Measurements from ENCODE around the gene RGS9BP.
"Not testable (repeated sequence)": the region's sequence is repeated elsewhere in the genome, so short reads cannot be mapped to it uniquely, and the experiment has no call there.

The RGS9BP gene, protein sequence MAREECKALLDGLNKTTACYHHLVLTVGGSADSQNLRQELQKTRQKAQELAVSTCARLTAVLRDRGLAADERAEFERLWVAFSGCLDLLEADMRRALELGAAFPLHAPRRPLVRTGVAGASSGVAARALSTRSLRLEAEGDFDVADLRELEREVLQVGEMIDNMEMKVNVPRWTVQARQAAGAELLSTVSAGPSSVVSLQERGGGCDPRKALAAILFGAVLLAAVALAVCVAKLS

DNA sequence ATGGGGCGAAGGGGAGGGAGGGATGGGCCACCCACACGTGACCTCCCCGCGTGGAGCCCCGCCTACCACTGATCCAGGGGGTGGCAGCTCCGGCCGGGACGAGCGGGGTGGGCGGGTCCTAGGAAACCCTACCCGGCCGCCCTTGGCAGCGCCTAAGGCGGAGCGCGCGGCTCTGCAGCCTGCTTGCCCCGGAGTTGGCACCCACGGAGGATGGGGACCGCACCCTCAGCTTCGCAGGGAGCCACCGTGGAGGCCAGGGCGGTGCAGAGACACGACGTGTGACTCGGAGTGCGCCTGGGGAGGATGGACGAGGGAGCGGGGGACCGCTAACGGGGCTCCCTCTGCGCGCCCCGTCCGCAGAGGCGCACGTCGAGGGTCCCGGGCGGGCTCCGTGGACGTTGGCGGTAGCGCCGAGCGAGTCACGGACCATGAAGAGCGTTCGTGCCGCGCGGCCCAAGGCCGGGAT is at the start of gene RGS9BP:
RGS9BP (plus strand) TSS at position 129 of the 466 bp plus-strand sequence. CDS start 416 bp downstream, outside the sequence.
- FAIRE-seq: no peak

DNA sequence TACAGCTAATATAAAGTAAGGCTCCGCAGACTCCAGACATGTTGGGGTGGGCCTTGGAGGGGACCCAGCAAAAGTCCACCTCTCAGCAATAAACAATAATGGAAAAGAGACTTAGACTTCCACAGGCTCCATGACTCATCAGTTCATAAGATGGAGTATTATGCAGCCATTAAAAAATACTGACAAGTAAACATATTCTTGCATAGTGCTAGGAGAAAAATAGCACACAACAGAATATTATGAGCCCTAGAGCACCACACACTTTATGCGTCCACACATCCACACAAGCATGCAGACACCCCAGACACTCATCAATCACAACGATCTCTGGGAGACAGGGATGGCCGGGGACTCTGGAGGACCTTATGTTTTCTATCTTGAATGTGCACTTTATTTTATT is 48.7 kb upstream of the RGS9BP start:
- FAIRE-seq: no peak

DNA sequence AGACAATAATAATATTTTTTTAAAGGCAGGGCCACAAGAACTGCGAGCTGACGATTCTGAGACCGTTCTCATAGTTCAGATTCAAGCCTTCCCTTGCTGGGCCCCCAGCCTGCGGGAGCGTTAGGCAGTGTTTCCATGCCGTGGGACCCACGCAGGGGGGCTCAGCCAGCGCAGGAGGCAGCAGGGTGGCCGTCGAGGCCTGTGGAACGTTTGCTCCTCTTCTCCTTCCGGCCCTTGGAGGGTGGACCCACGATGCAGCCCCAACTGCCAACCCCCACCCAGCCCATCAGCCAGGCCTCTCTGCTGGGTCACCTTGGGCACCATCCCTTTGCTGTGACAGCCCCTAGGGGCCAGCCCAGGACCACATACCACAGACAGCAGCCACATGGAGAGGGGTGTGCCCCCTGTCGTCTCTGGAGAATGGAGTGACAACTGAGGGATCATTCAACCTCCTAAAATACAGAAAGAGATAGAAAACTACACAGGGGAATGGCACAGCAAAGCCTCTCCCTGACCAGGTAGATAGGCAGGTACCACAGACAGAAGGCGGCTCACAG is 47.9 kb upstream of the RGS9BP start:
- no peak for FAIRE-seq

DNA sequence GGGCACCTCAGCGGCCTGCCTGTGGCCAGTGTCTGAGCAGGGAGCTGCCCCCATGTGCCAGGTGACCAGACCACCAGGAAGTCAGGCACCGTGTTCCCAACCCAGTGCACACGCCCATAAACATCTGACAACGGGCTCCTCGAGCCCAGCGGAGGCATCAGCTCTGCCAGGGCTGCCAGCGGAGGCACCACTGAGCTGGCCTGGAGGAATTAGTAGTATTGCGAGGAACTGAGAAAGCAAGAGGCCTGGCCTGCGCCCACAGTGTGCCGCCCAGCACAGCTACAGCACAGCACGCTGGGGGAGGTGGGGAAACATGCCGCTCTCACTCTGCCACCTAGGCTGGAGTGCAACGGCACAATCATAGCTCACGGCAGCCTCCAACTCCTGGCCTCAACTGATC is 45.3 kb upstream of the RGS9BP start:
- FAIRE-seq: no peak

DNA sequence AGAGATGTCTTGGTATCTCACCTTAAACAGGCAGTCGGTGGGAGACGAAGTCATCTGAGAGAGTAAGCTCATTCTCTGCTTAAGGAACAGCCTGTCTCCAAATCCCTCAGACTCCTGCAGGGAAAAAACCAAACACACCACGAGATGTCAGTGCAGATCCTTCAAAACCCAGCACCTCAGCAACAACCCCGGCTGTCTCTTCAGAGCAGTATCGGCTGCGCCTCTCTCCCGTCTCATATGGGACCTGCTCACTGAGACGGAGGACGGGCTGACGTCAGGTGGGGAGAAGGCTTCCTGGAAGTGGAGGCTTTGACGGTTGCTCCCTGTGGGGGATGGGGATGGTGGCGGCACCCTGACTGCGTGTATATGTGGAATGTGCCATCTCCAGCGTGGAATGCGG is 44.3 kb upstream of the RGS9BP start:
- no peak for FAIRE-seq

DNA sequence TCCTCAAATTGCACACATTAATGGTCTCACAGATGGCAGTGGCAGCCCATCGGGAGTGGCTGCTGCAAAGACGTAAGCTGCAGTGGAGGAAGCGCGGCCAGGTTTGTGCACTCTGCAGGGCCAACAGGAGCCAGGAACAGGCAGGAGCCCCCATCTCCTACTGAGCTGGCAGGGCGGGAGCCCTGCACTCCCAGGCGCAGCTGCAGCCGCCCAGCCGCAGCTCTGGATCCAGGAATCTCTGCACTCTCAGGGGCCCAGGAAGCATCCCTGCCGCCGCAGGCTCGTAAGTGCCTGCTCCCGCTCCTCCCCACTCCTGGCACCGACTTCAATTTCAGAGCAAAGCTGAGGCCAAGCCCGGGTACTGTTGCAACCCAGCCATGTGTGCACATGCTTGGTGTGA is 38.2 kb upstream of the RGS9BP start:
- no peak for FAIRE-seq

DNA sequence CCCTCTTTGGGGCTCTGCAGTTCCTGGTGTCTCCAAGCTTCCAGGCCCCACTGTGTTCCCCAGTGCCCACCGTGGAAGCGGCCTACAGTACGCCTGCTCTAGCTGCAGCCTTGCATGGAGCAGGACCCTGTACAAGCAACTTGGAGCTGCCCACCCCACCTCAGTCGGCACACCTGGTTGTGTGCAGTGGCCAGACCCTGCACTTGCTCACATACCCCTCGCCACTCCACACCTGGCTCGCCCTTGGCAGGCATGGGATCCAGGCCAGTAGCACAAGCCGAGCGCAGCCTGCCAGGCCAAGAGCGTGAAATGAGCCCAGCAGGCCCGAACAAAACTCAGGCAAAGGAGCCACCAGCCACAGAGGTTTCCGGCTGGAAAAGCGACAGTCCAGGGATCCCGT is 37.0 kb upstream of the RGS9BP start:
- FAIRE-seq: no peak

DNA sequence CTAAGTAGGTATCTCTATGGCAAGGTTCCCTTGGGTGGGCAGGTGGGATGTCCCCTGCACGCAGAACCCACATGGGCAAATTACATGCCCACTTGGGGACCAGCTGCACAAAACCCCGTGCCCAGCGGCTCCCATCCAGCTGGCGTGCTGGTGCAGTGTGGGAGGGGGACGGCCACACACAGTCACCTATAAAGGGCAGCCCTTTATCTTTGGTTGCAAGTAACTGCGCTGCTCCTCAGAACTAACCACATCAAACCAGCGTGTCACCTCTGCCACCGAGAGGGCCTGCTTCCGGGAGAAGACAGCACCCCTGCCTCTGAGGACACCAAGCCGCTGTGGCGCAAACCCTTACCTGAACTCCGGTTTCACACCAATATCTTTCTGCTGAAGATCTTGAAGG is 32.9 kb upstream of the RGS9BP start:
- no peak for FAIRE-seq

DNA sequence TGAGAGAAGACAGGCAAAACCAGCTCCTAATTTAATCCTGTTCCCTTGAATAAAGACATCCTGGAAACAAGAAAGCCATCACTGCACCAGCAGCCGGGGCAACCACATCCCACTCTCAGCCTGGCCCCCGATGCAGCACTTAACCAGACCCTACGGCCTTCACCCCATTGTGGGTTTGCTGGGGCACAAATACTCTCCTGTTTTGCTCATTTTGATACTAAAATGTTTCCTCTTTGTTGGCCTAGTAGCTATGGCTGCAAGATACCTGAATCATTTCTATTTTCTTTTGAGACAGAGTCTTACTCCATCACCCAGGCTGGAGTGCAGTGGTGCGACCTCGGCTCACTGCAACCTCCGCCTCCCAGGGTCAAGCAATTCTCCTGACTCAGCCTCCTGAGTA is 29.1 kb upstream of the RGS9BP start:
- FAIRE-seq: no peak

DNA sequence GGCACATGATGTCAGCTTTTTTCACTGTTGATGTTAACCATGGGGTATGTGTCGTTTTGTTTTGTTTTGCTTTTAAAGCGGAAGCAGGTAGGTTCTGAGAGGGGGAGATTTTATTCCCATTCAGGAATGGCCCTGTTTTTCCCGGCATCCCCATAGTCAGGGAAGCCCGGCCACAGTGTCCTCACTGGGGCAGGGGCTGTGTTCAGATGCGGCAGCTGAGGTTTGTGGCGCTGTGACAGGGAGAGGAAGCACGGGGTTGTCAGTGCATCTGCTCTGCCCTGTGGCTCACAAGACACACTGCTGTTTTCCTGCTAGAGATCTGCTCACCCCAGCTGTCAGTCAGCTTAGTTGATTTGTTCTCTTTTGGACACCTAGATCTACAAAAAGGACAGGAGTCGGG is 28.3 kb upstream of the RGS9BP start:
- FAIRE-seq: no peak

DNA sequence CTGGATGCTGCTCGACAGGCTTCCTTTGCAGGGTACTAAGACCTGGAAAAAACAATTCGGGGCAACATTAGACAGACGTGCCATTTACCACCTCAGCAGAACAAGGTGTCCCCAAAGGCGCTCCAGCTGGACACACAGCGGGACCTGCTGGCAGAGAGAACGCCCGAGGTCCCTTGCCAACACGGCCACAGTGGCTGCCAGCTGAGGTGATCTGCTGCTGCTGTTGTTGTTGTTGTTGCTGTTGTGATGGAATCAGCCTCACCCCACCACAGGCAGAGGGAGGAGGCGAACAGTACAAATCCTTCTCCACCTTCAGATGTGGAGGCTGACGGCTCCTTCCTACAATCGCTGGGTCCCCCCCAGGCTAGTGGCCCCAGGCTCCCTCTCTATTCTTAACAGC is 25.9 kb upstream of the RGS9BP start:
- no peak for FAIRE-seq

DNA sequence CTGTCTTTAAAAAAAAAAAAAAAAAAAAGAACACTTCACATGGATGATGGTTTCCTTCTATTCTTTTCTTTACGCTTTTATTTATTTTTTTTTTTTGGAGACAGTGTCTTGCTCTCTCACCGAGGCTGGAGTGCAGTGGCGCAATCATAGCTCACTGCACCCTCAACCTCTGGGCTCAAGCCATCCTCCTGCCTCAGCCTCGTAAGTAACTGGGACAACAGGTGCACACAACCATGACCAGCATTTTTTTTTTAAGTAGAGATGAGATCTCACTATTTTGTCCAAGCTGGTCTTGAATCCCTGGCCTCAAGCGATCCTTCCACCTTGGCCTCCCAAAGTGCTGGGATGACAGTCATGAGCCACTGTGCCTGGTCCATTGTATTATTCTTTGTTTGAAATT is 25.0 kb upstream of the RGS9BP start:
- FAIRE-seq: no peak

DNA sequence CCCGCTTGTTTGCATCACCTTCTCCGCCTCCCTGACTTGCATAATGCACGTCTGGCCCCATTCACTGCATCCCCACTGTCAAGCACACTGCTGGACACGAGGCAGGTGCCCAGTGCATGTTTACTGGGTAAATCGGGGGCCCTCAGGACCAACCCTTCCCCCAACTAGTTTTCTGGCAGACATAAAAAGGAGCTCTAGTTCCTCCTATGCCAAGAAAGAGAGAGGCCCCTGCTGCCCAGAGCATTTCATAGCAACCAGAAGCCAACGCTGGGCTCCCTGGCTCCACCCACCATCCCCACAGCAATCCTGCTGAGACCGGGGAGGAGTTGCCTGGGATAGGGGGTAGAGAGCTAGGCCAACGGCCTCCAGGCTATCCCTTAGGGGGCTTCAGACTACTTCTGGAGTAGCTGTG is 23.9 kb upstream of the RGS9BP start:
- FAIRE-seq: no peak

DNA sequence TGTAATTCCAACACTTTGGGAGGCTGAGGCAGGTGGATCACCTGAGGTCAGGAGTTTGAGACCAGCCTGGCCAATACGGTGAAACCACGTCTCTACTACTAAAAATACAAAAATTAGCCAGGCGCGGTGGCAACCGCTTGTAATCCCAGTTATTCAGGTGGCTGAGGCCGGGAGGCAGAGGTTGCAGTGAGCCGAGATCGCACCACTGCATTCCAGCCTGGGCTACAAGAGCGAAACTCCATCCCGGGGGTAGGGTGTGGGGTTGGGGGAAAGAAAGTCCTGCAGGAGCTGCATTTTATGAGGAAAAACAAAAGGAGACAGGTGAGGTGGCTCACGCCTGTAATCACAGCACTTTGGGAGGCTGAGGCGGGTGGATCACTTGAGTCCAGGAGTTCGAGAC is 23.3 kb upstream of the RGS9BP start:
- FAIRE-seq: not testable (repeated sequence)

DNA sequence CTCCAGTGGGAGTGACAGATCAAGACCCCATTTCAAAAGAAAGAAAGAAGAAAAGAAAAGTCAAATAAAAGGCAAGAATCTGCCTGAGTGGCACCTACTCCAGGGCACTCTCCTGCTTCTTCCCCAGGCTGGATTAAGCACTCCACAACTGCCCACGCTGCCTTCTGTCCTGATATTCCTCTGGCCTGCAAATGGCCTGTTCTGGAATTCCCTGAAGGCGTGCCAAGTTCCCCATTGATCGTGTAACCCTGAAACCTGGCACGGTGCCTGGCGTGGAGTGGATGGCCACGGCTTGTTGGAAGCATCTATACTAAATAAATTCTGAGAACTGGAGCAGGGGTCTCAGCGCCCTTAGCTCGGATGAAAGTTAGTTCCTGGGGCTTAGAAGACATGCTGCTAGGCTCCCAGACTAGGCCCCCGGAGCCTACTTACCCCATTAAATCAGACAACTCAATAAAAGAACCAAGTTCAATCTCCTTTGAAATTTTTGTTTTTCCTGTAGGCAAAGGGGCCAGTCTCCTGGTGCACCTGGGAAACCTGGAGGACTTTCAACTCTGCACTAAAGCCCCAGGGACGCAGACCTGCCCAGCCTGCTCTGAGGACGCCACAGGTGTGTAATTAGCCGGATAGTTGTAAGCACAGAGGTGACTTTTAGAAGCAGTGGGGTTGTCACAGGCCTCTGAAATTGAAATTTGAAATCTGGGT is 22.6 kb upstream of the RGS9BP start:
- FAIRE-seq: no peak

DNA sequence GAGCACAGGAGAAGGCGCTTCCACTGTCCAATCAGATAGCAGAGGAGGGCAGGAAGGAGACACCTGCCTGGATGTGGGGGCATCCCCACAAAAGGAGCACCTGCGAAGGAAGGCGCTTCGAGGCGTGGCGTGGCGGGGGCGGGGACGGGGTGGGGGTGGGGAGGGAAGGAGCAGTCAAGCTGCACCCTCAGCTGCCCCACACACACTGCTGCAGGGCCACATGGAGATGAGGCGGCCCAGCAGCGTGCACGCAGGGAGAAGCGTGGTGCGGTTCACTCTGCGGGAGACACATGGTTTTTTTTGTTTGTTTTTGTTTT is 22.1 kb upstream of the RGS9BP start:
- no peak for FAIRE-seq

DNA sequence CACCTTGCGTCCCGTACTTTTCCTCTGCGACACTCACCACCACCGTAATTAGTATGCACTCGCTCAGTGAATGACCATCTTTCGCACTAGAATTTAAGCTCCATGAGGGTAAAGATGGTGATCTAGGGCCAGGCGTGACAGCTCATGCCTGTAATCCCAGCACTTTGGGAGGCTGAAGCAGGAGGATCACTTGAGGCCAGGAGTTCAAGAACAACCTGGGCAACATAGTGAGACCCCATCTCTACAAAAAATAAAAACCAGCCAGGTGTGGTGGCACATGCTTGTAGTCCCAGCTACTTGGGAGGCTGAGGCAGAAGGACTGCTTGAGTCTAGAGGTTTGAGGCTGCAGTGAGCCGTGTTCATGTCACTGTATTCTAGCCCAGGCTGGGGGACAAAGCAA is 19.3 kb upstream of the RGS9BP start:
- FAIRE-seq: not testable (repeated sequence)

DNA sequence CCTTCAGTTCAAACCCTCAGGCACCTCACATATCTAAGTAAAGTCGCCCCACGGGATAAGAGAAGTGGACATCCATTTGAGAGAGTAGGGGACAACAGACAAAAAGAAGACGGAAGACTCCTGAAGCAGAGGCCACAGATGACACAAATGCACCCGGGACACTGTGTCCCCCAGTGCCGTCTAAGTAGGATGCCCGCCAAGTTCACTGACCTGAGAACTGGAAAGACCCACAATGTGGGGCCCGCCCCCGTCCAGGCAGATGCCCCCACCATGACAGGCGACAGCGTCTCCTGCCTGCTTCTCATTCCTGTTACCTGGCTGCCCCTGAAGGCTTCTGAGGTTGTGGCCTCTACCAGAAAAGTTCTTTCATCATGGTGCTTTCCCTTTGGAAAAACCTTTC is 17.6 kb upstream of the RGS9BP start:
- FAIRE-seq: no peak

DNA sequence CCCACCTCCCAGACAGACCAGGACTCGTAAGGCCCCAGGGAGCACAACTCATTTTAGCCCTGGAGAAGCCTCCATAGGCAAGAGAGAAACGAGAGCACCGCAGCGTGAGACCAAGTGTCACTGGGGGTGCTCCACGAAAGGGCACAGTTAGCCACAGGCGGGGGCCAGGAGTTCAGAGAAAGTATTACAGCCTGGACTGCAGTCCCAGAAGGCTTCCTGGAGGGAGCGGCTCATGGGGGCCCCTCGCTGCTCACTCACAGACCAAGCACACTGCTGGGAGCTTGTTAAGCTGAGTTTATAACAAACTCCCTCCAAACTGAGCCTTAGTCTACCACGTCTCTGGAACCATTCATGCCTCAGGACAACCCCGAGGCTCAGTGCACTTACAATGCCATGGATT is 17.1 kb upstream of the RGS9BP start:
- FAIRE-seq: no peak

DNA sequence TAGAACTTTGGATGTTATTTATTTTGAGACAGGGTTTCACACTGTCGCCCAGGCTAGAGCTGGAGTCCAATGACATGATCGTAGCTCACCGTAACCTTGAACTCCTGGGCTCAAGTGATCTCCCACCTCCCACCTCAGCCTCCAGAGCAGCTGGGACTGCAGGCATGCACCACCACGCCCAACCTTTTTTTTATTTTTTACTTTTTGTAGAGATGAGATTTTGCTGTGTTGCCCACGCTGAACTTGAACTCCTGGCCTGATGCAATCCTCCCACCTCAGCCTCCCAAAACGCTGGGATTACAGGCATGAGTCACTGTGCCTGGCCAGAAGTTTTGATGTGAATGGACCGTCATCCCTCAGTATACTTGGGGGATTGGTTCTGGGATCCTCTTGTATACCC is 14.3 kb upstream of the RGS9BP start:
- FAIRE-seq: no peak

DNA sequence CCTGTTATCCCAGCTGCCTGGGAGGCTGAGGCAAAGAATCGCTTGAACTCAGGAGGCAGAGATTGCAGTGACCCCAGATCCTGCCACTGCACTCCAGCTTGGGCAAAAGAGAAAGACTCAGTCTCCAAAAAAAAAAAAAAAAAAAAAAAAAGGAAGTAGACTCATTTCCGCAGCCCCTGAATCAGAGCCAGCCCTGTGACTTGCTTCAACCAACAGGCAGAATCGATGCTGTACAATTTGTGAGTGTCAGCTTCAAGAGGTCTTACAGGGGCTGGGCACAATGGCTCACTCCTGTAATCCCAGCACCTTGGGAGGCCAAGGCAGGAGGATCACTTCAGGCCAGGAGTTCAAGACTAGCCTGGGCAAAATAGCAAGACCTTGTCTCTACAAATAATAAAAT is 13.5 kb upstream of the RGS9BP start:
- FAIRE-seq: no peak

DNA sequence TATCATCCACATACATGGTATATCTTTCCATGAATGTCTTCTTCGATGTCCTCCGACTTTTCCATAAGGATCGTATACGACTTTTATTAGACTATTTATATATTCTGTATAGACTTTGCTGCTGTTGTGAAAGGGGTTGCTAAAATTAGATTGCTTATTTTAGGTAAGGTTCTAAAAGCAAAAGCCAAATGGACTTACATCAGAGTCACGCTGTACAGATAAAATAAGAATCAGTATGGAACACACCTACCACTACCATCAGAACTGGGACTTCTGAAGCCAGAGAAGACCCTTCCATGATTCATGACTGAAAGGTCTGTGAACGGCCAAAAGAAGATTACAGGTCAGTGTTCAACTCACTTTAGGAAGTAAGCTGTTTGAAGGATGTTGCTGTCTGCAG is 9.6 kb upstream of the RGS9BP start:
- FAIRE-seq: no peak

DNA sequence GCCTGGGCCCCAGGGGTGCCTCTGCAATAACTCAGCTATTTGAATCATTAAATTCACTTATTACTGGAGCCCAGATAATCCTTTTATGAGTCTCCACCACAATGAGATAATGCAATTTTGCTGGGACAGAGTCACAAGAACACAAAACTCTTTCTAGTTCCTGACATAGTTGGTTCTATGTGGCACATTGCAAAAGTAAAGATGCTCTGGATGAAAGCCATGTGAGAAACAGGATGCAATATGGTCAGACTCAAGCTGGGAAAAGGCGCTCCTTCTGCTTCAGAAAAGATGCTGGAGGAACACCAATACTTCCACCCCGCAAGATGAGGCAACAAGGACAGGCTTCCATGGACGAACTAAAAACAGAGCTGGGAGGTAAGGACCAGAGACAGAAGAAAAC is 6.3 kb upstream of the RGS9BP start:
- no peak for FAIRE-seq

DNA sequence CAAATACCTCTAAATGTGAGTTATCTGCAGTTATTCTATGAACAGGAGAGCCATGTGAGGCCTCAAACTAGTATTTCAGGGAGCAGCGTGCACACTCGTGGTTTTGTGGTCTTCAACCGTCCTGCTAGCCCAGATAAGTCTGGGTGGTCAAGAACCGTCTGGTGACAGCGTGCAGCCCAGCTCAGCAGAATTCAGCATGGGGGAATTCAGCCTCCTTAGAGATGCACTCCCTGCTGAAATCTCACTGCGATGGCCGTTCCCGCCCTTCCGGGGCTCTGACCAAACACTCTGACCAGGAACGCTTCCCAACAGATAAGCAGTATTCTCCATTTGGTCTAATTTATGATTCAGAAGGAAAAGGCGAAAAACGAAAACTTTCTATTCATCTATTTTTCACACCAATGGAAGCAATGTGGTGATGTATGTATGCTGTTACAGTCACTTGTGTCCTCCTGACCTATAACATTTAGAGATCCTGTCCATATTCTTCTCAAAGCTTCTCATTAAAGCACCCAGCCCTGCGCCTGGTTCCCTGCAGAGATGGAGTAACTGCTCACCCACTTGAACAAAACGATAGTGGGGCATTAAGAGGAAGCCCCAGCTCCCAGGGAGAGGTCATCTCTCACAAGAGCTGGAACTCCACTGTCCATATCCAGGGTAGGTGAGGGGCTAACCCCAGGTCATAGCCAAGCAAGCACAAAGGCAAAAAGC is 3.6 kb upstream of the RGS9BP start:
- no peak for FAIRE-seq
